Left kidney (tissue), 2 donors: ENCODE results near the gene ATP2C2. TPM values are rescaled to one million over a fixed set of nuclear protein-coding genes. Genes with fewer than 3 reads are reported as not detected.
"Not testable (repeated sequence)": the region's sequence is repeated elsewhere in the genome, so short reads cannot be mapped to it uniquely, and the experiment has no call there.

ENCODE experiments used
- DNase-seq: peaks from one replicate; pipeline ENCODE4 v3.0.0-alpha.2; 2013
- polyA plus RNA-seq: library from polyadenylated mRNA; unstranded; fragments of 120-200 nt; gene quantifications from one replicate; pipeline ENCODE4 v1.2.1, GENCODE V29; 2013; ENCODE audit not compliant: insufficient read length

The ATP2C2 gene
- polyA plus RNA-seq, 1 donor, result 1.4 TPM

DNA sequence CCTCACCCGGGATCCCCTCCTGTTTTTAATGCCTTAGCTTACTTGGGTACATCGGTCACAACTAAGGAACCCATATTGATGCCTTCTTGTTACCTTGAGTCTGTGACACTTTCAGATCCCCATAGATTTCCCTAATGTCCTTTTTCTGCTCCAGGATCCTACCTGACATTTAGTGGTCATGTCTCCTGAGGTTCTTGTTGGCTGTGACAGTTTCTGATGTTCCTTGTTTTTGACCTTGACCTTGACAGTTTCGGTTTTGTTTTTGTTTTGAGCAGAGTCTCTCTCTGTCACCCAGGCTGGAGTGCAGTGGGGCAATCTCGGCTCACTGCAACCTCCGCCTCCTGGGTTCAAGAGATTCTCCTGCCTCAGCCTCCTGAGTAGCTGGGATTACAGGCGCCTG, 52.2 kb downstream of the ATP2C2 start:
- not testable (repeated sequence) for DNase-seq

DNA sequence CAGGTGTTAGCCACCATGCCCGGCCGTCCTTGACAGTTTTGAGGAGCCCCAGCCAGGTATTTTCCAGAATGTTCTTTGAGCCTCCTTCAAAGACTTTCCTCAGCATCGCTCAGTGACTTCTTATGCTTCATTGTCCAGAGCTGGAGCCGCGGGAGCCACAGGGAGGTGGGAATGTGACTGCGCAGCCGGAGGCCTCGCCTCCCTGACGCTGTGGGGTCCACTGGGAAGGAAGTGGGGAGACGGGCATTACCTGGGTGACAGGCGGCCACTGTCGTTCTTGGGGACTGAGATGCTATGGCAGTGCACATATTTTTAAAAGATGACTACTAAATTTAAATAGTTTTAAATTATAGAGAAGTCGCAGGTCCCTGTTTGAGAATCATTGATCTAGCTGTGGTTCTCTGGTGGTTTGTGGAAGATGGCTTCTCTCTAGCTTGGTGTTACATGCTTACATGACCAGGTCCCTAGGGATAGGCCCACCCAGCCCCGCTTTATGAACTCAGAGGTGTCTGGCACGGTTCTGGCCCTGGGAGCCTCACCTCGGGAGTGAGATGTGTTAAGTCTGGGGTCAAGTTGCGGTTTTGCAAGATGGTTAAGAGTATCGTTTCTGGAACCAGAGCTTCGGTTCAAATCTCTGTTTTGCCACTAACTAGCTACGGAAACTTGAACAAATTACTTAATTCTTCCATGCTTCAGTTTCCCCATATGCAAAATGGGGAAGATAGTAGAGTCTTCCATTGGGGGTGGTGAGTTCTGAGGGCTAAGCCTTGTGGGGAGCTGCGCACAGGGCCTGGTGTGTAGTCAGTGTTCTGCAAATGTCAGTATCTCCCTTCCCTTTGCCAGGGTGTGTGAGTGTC, 53.0 kb downstream of the ATP2C2 start:
- no peak for DNase-seq

DNA sequence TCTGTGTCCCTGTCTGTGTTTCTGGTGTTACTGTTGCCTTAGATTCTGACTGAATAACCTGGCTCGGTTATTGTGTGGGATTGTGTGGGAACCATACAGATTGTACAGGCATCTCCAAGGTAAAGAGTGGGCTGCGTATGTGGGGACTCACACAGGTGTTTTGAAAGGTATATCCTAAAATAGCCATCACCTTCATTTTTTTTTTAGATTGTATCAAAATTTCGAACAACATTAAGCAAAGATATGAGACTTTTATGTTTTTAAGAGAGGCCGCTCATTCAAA, 53.5 kb downstream of the ATP2C2 start:
- no peak for DNase-seq

DNA sequence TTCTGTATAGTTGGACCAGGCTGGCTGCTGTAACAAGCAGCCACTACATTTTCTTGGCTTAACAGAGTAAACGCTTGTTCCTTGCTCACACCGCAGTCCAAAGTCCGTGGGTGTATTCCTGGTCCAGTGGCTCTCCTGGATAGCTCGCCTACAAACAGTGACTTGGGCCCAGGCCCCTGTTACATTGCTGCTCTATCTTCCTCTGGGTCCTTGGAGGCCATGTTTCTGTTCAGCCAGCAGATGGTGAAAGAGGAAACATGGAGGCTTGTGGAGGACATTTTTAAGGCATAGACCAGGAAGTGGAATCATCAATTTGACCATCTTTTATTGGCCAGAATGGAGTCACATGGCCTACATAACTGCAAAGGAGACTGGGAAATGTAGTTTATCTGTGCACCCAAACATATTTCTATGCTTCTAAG, 55.1 kb downstream of the ATP2C2 start:
- no peak for DNase-seq

DNA sequence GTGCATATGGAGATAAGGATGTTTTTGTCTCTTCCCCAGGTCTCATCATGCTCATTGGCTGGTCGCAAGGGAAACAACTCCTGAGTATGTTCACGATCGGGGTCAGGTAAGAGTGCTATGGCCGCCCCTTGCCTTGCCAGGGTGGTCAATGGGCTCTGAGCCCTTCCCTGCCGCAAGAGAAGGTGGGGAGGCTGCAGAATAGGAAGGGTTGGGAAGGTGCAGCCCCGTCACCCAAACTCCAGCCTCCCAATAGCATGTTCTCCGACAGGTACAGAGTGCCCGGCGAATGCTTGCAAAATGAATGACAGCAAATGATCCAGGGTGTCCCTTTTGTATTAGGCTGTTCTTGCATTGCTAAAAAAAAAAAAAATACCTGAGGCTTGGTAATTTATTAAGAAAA, 57.4 kb downstream of the ATP2C2 start:
- no peak for DNase-seq

- DNase-seq, result no peak
These were observed 58.5 kb downstream of the ATP2C2 start for GRCh38 chr16:84426804-84427203.

GRCh38 chr16:84427553-84427952, 59.2 kb downstream of the ATP2C2 start:
- DNase-seq, result no peak

DNA sequence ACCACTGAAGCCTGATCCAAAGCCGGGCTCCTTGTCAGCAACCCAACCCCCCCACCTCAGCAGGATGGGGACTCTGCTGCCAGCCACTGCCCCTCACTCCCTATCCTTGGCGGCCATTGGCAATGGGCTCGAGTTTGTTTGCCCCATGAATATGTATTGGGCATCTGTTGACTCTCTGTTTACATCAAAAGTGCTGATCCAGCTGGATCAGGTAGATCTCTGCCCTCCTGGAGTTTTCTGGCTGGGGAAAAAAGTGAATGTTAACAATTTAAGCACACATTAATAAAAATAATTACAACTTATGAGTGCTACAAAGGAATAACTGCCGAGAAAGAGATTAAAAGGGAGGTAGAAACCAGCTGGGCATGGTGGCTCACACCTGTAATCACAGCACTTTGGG, 62.5 kb downstream of the ATP2C2 start:
- DNase-seq, result no peak

- DNase-seq, result no peak
These were observed 66.5 kb downstream of the ATP2C2 start for GRCh38 chr16:84434800-84435199.

- DNase-seq, result no peak
These were observed 67.9 kb downstream of the ATP2C2 start for GRCh38 chr16:84436196-84436595.

GRCh38 chr16:84438971-84439696, 70.8 kb downstream of the ATP2C2 start:
- DNase-seq, result no peak

- no peak for DNase-seq
These were observed 74.2 kb downstream of the ATP2C2 start for GRCh38 chr16:84442416-84443145.

DNA sequence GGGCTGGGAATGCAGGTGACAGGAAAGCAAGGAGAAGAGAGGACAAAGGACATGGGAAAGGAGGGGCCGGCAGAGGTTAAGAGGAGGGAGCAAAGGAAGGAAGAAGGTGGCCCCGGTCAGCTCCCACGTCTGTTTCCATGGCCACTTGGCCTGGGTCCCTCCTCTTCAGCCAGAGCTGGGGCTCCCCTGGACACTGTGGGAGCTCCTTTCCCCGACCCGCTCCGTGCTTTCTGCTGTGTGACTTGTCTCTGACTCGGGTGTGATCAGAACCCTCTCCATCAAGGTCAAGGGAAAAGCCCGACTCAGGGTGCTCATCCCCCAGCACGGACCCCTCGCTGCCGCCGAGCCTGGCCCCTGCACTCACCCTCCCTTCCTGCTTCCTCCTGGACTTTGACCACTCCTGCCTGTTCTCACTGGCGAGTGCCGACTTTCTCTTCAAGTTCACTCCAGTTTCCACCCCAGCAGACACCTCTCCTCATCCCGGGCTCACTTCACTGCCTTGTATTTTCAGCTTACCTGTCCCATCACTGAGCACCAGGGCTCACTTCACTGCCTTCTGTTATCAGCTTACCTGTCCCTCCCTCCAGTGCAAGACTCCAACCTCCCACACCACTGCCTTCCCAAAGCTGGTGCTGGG, 74.9 kb downstream of the ATP2C2 start:
- no peak for DNase-seq

GRCh38 chr16:84444476-84444875, 76.1 kb downstream of the ATP2C2 start:
- DNase-seq, result no peak

DNA sequence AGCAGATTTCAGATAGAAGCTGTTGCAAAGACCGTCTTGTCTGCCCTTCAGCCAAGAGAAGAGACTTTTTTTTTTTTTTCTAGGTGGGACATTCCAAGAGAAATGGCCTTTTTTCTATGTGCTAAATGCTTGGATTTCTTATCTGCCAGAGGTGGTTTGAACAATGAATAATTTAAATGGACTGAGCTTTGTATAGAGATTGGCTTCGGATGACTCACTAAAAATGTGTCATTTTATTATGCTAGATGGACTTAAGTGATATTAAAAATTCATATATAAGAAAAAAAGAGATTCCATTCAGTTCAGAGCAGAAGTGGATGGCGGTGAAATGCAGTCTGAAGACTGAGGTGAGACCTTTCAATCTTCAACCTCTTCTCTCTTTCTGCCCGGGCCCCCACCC, 77.7 kb downstream of the ATP2C2 start:
- DNase-seq, result no peak

- DNase-seq, result no peak
These were observed 78.5 kb downstream of the ATP2C2 start for GRCh38 chr16:84446596-84447392.

DNA sequence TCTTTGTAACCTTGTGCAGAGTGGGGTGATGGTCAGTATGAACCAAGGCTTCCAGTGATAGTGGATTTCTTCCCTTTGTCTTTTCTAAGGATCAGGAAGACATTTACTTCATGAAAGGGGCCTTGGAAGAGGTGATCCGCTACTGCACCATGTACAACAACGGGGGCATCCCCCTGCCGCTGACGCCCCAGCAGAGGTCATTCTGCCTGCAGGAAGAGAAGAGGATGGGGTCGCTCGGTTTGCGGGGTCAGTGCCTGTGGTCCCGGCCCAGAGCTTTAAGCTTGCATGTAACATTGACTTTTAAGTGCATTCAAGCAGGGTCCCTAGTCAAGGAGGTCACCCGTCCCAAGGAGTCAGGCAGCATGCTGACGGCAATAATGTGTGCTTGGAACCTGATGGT, 80.1 kb downstream of the ATP2C2 start:
- no peak for DNase-seq

DNA sequence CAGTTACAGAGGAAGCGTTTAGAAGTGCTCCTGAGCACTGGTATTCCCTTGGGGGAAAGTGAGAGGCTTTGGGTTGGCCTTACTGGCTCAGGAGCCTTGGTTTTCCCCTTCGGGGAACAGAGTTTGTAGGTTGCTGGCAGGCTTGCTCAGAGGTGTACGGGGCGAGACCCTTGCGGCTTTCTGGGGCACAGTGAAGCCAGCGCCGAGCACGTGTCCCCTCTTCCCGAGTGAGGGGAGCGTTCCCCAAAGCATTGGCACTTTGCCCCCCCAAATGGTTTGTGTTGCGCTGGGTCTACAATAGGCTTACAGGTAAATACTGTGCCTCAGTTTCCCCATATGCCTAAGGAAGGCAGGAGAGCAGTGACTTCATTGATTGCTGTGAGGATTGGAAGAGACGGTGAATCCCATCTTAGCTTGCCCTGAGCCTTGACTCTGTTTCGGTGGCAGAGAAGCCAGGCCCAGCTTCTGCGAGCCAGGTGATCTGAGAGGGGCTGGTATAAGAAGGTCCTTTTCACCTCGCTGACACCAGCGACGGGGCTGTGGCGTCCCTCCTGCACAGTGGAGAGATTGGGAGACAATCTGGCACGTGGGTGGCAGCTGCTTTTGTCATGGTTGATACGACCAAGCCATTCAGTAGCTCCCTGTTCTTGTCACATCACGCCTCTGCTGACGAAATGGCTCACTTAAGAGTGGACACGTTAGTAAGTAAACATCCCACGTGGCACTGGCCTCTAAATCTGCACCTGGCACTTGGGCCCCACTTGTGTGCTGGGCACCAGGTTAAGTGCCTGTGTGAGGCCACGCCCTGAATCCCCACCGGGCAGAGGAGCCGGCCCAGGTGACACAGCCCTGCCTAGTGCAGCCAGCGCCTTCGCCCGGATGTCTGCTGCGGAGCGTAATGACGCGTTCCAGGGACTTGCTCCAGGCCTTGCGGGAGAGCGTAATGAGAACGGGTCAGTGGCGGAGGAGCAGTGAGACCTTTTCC, 81.1 kb downstream of the ATP2C2 start:
- DNase-seq, result no peak

DNA sequence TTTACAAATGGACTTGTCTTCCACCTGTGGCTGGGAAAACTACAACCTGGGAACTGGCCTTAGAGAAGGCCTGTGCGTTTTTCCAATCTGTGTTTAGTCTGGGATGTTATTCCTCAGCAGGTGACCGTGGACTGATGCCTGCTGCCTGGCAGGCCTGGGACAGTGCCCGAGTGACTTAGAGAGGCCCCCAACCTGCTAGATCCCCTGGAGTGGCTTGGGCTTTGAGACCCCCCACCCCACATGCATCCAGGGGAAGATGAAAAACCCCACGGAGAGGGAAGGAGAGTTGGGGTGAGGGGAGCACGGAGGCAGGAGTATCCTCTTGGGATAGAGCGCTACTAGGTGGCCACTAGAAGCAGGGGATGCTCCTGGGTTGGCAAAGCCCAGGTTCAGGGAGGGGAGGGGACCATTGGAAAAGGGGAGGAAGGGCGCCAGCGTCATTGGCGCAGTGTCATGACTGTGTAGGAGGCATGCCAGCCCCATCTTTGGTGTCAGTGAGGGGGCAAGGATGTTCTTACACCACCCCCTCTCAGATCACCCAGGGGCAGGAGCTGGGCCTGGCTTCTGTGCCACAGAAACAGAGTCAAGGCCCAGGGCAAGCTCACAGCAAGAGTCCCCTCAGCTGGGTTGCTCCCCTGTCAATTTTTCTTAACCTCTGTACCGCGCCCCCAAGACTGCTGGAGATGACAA, 82.0 kb downstream of the ATP2C2 start:
- DNase-seq, result no peak
